GM19035 (cell line): ENCODE results near the gene PADI6.
"Not testable (repeated sequence)": the region's sequence is repeated elsewhere in the genome, so short reads cannot be mapped to it uniquely, and the experiment has no call there.

Experiments used
- ATAC-seq: cut with Tn5 transposase; IDR thresholded peaks from one replicate; pipeline ENCODE4 v1.9.1; 2021; ENCODE audit not compliant: unreplicated experiment

The PADI6 gene

DNA sequence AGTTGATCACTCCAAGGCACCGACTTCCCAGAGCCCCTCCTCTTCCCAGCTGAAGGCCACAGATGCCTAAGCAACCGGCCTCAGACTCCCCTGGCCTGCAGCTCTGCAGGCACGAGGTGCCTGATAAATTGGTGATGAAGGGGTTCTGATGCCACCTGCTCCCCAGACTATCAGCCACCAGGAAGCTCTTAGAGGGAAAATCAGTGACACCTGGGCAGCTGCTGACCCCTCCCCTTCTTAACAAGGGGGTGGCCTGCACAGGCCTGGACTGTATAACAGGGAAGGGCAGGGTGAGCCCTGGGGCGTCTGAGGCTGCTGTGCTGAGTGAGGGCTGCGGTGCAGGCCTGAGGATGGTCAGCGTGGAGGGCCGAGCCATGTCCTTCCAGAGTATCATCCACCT, at the start of gene PADI6:
Gene PADI6, plus strand, starts transcription at position 301 of the 400 bp plus-strand sequence. Its CDS starts 50 bp downstream, at position 351.
- no peak for ATAC-seq

- ATAC-seq, result no peak
Observed at GRCh38 chr1:17328855-17329254, 43.1 kb upstream of the PADI6 start.

DNA sequence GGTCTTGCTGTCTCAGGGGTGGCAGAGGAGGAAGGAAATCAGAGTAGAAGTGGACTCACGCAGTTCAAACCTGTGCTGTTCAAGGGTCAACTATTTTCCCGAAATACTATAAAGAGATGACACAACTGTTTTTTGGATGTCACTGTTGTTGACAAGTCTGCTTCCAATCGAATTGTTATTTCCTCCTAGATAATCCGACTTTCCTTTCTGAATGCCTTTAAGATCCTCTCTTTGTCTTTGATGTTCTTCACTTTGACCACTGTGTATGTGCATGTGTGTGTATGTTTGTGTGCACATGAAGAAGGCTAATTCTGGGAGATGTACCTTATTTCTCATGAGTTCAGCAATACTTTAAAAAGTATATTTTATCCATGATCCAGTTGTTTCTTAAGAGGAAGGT, 42.4 kb upstream of the PADI6 start:
- ATAC-seq, result no peak

- ATAC-seq, result no peak
Observed at GRCh38 chr1:17330856-17331255, 41.1 kb upstream of the PADI6 start.

DNA sequence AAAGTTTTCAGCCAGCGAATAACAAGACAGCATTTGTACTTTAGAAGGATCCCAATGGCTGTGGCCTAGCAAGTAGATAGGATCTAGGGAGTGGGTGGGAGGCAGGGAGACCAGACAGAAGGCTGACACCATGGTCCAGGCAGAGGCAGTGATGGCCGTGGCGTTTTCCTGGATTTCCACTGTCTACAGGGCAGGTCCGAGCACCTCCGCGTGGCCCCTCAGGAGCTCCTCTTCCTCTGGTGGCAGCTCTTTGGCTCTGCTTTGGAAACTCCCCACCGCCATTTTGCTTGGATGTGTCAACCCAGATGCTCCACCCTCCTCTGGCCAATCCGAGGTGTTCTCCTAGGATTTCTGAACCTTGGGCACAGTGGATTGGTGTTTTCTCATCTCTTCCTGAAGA, 38.9 kb upstream of the PADI6 start:
- ATAC-seq, result no peak

- no peak for ATAC-seq
Observed at GRCh38 chr1:17335821-17336710, 35.9 kb upstream of the PADI6 start.

DNA sequence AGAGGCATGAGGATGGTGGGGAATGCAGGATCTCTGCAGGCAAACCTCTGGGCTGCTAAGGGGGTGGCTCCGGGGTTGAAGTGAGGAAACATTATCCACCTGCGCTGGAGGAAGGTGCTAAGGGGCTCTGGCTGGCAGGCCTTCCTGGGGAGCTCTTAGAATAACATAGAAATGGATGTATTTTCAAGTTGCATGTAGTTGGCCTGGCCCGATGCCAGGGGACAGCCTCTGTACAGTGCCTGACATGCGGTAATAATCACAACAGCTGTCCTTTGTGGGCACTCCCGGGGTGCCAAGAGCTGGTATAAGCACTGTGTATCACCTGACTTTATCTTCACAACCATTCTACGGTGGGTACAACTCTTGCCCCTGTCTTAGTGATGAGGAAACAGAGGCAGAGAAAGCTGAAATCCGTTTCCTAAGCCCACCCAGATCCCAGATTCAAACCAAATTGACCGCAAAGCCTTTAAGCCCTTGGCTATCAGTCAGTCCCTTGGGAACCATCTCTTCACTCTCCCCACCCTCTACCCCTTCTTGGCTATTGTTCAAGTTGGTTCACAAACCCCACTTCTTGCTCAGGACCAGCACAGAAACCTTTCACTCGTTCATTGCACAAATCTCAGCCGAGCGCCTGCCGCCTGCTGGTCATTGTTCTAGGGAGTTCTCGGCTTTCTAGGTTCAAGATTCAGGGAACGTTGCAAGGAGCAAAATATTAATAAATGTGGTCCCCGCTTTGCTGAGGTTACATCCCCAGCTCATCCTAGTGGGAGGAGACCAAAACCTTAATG, 33.1 kb upstream of the PADI6 start:
- no peak for ATAC-seq

GRCh38 chr1:17339521-17339920, 32.5 kb upstream of the PADI6 start:
- ATAC-seq, result no peak

DNA sequence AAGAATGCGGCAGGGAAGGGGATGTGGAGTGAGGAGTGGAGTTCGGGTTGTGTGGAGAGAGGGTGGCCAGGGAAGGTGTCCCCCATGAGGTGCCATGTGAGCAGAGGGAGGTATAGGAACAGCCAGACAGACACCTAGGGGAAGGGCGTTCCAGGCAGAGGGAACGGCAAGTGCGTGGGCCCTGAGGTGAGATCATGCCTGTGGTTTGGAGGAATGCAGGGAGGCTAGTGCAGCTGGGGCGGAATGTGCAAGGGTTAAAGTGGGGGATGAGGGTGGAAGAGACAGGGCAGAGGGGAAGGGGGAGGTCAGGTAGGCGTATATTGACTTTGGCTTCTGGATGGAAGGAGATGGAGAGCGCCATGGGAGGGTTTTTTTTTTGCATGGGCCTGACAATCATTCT, 31.6 kb upstream of the PADI6 start:
- ATAC-seq, result no peak

DNA sequence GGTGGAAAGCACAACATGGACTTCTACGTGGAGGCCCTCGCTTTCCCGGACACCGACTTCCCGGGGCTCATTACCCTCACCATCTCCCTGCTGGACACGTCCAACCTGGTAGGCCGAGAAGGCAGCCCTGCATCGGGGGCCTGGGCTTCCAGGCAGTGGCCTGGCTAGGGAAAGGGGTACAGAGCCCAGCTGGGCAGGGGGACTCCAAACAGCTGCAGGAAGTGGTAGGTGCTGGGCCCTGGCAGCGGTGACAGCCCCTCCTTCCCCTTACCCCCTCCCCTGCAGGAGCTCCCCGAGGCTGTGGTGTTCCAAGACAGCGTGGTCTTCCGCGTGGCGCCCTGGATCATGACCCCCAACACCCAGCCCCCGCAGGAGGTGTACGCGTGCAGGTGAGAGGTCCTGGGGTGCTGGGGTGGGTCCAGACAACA, 30.0 kb upstream of the PADI6 start:
- no peak for ATAC-seq

- ATAC-seq, result not testable (repeated sequence)
Observed at GRCh38 chr1:17345506-17345905, 26.5 kb upstream of the PADI6 start.

DNA sequence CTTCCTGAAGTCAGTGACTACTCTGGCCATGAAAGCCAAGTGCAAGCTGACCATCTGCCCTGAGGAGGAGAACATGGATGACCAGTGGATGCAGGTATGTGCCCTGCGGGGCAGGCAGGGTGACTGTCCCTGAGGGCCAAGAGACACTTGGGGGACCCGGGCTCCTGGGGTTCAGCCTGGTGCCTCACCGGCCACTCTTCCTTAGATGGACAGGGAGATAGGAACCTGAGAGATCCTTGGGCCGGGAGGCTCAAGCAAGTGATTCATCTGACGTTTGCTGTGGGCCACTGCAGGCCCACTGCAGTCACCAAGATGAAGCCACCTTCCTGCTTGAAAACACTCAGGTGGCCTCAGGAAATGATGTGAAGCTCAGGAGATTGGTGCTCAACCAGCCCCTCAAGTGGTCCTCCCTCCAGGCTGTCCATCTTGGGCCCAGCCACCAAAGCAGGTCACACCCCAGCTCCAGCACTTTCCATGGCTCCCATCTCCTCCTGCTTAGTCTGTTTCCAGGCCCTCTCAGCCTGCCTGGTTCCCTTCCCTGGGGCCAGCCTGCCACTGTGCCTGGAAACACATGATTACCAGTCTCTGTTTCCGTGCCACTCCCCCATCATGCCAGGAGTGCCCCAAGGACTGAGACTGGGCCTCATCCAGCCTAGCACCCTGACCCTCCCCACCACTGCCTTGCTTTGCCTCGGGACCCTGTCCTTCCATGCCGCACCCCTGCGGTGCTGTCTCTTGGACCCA, 25.8 kb upstream of the PADI6 start:
- no peak for ATAC-seq

- no peak for ATAC-seq
Observed at GRCh38 chr1:17347769-17348592, 24.0 kb upstream of the PADI6 start.

- no peak for ATAC-seq
Observed at GRCh38 chr1:17348593-17349234, 23.3 kb upstream of the PADI6 start.

DNA sequence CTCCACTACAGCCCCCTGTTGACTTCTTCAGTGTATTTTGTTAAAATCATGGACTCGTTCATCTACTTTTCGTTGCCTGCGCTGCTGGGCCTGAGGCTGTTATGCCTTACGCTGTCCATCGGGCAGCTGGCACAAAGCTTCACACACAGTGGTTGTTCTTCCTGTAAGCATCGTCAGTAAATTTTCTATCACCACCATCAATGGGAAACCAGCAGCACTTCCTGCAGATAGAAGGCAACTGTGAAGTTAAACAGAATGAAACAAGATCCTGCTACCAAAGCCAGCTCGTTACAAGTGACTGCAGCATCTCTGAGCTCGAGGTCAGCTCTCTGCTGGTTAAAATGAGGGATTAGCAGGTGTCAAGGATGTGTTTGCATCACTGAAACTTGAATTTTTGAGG, 21.9 kb upstream of the PADI6 start:
- ATAC-seq, result no peak

GRCh38 chr1:17350928-17351446, 21.0 kb upstream of the PADI6 start:
- ATAC-seq, result no peak

DNA sequence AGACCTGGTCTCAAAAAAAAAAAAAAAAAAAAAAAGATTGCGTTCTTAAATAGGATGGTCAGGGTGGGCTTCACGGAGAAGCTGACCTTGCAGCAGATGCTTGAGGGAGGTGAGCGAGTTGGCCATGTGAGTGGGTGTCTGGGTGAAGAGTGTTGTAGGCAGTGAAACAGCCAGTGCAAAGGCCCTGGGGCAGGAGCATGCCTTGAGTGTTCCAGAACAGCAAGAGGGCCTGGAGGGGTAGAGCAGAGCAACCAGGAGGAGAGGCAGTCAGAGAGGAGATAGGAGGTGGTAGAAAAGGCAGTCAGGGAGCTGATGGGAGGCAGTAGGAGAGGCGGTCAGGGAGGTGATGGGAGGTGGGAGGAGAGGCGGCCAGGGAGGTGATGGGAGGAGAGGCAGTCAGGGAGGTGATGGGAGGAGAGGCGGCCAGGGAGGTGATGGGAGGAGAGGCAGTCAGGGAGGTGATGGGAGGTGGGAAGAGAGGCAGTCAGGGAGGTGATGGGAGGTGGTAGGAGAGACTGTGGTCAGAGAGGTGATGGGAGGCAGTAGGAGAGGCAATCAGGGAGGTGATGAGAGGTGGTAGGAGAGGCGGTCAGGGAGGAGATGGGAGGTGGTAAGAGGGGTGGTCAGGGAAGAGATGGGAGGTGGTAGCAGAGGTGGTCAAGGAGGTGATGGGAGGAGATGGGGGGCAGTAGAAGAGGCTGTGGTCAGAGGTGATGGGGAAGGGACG, 20.2 kb upstream of the PADI6 start:
- no peak for ATAC-seq

DNA sequence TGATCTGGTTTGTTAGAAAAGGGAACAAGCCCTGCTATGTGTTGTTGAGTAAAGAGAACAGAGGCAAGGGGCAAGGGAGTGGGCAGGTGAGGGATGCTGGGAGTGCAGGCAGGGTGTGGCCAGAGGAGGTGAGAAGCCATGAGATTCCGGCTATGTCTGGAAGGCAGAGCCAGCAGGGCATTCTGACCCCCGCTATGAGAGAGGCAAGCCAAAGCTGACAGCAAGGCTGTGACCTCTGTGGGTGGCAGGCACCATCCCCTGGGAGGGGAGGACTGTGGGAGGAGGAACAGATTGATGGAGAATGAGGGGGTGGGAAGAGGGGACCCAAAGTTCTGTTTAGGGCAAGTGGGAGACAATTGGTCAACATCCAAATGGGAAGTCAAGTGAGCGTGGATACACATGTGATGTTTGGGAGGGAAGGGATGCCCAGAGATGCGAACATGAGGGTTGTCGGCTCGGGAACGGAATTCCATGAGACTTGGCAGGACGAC, 19.5 kb upstream of the PADI6 start:
- ATAC-seq, result no peak

- no peak for ATAC-seq
Observed at GRCh38 chr1:17355898-17356297, 16.1 kb upstream of the PADI6 start.
